Measurements from ENCODE around the gene TMEM190. TPM values are rescaled to one million over a fixed set of nuclear protein-coding genes. Genes with fewer than 3 reads are reported as not detected.
"Not testable (repeated sequence)": the region's sequence is repeated elsewhere in the genome, so short reads cannot be mapped to it uniquely, and the experiment has no call there.

The TMEM190 gene
- total RNA-seq (not detected), polyA plus RNA-seq (not detected)

- Histone ChIP-seq H3K9me3 (ENCODE audit: control insufficient read depth in 2 of 2, low read length in 2 of 2) (no peaks in the 10 kb centered on the region), H3K27ac (ENCODE audit: insufficient read depth, low read length, poor library complexity, severe bottlenecking) (no peak within 1 kb of the TSS), H3K36me3 (ENCODE audit: control insufficient read depth, insufficient read depth, low read length) (no peaks in the 10 kb centered on the region), H3K4me3 (ENCODE audit: low read depth, low read length) (no peak within 1 kb of the TSS), H3K27me3 (ENCODE audit: control insufficient read depth, insufficient read depth, low read length) (peaks cover 3% of the 10 kb centered on the region), H3K4me1 (ENCODE audit: control insufficient read depth, insufficient read depth, low read length, poor library complexity, severe bottlenecking) (no peaks in the 10 kb centered on the region)
- H3K4me1 Mint-ChIP-seq, result peaks cover 0 to 9% (median 5%) of the 10 kb centered on the region in 4 donors
- H3K27ac Mint-ChIP-seq, result peak within 1 kb of the TSS in 1 of 3 donors; percentile 76
- H3K9me3 Mint-ChIP-seq, result peaks cover 0 to 4% (median 0%) of the 10 kb centered on the region in 7 donors
- ATAC-seq (ENCODE audit: low read depth in 2 of 2) (no peak), DNase-seq (no peak)
- H3K4me3 Mint-ChIP-seq, result no peak within 1 kb of the TSS
- no peaks in the 10 kb centered on the region for H3K36me3 Mint-ChIP-seq
- H3K27me3 Mint-ChIP-seq, result peaks cover 26% of the 10 kb centered on the region
Observed at GRCh38 chr19:55376241-55376933, at the start of gene TMEM190. TSS of gene TMEM190 (plus strand) at chr19:55376826. CDS start at chr19:55376854, 28 bp downstream.

GRCh38 chr19:55328774-55329318 lies 47.8 kb upstream of the TMEM190 start:
- H3K9me3 ChIP-seq (ENCODE audit: control insufficient read depth in 2 of 2, low read length in 2 of 2); H3K27me3 ChIP-seq (ENCODE audit: control insufficient read depth, insufficient read depth, low read length); H3K4me1 ChIP-seq (ENCODE audit: control insufficient read depth, insufficient read depth, low read length, poor library complexity, severe bottlenecking); ATAC-seq (ENCODE audit: low read depth in 2 of 2); H3K4me3 Mint-ChIP-seq; H3K36me3 Mint-ChIP-seq; H3K4me3 ChIP-seq (ENCODE audit: low read depth, low read length); H3K27ac Mint-ChIP-seq; H3K9me3 Mint-ChIP-seq; H3K4me1 Mint-ChIP-seq; H3K27ac ChIP-seq (ENCODE audit: insufficient read depth, low read length, poor library complexity, severe bottlenecking); H3K36me3 ChIP-seq (ENCODE audit: control insufficient read depth, insufficient read depth, low read length); DNase-seq: not testable (repeated sequence)
- peaks cover 23% of the 10 kb centered on the region for H3K27me3 Mint-ChIP-seq

- not testable (repeated sequence) for H3K36me3 ChIP-seq (ENCODE audit: control insufficient read depth, insufficient read depth, low read length); H3K27ac Mint-ChIP-seq; H3K4me3 Mint-ChIP-seq; H3K27me3 ChIP-seq (ENCODE audit: control insufficient read depth, insufficient read depth, low read length); ATAC-seq (ENCODE audit: low read depth in 2 of 2); H3K4me3 ChIP-seq (ENCODE audit: low read depth, low read length); H3K9me3 ChIP-seq (ENCODE audit: control insufficient read depth in 2 of 2, low read length in 2 of 2); H3K9me3 Mint-ChIP-seq; H3K4me1 Mint-ChIP-seq; H3K27ac ChIP-seq (ENCODE audit: insufficient read depth, low read length, poor library complexity, severe bottlenecking); DNase-seq; H3K4me1 ChIP-seq (ENCODE audit: control insufficient read depth, insufficient read depth, low read length, poor library complexity, severe bottlenecking); H3K36me3 Mint-ChIP-seq
- H3K27me3 Mint-ChIP-seq, result peaks cover 26% of the 10 kb centered on the region
Observed at GRCh38 chr19:55329791-55330190, 46.8 kb upstream of the TMEM190 start.

DNA sequence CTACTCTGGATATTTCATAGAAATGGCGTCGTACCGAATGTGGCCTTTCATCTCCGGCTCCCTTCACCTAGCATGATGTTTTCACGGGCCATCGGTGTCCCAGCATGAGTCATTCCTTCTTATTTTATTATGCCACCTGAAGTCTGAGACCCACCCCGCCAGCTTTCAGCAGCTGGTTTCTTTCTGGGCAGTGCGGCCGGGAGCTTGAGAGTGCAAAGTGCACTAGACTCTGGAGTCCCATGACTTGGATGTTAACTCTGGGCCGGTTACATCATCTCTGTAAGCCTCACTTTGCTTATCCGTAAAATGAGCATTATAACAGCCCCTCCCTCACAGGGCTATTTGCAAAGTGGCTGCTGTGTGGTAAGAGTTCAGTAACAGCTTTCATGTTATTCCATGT lies 42.8 kb upstream of the TMEM190 start:
- Mint-ChIP-seq H3K36me3 (no peaks in the 10 kb centered on the region), H3K27me3 (peaks cover 41% of the 10 kb centered on the region), H3K27ac (no peak overlapping the region), H3K9me3 (peaks cover 0 to 1% (median 0%) of the 10 kb centered on the region in 7 donors), H3K4me3 (no peak overlapping the region), H3K4me1 (peaks cover 3 to 6% (median 5%) of the 10 kb centered on the region in 4 donors)
- ATAC-seq (ENCODE audit: low read depth in 2 of 2) (no peak), DNase-seq (no peak)
- Histone ChIP-seq H3K36me3 (ENCODE audit: control insufficient read depth, insufficient read depth, low read length) (no peaks in the 10 kb centered on the region), H3K4me1 (ENCODE audit: control insufficient read depth, insufficient read depth, low read length, poor library complexity, severe bottlenecking) (peaks cover 9% of the 10 kb centered on the region), H3K4me3 (ENCODE audit: low read depth, low read length) (no peak overlapping the region), H3K27me3 (ENCODE audit: control insufficient read depth, insufficient read depth, low read length) (no peaks in the 10 kb centered on the region), H3K9me3 (ENCODE audit: control insufficient read depth in 2 of 2, low read length in 2 of 2) (no peaks in the 10 kb centered on the region), H3K27ac (ENCODE audit: insufficient read depth, low read length, poor library complexity, severe bottlenecking) (no peak overlapping the region)

GRCh38 chr19:55336101-55336500 lies 40.5 kb upstream of the TMEM190 start:
- Mint-ChIP-seq H3K27me3 (peaks cover 43% of the 10 kb centered on the region), H3K4me1 (peaks cover 3 to 22% (median 11%) of the 10 kb centered on the region in 4 donors), H3K27ac (no peak overlapping the region), H3K36me3 (no peaks in the 10 kb centered on the region), H3K9me3 (peaks cover 0 to 1% (median 0%) of the 10 kb centered on the region in 7 donors), H3K4me3 (no peak overlapping the region)
- peaks cover 23% of the 10 kb centered on the region for H3K4me1 ChIP-seq (ENCODE audit: control insufficient read depth, insufficient read depth, low read length, poor library complexity, severe bottlenecking)
- no peak for ATAC-seq (ENCODE audit: low read depth in 2 of 2)
- H3K9me3 ChIP-seq (ENCODE audit: control insufficient read depth in 2 of 2, low read length in 2 of 2), result no peaks in the 10 kb centered on the region
- DNase-seq, result no peak
- H3K27ac ChIP-seq (ENCODE audit: insufficient read depth, low read length, poor library complexity, severe bottlenecking), result no peak overlapping the region
- H3K36me3 ChIP-seq (ENCODE audit: control insufficient read depth, insufficient read depth, low read length), result no peaks in the 10 kb centered on the region
- H3K27me3 ChIP-seq (ENCODE audit: control insufficient read depth, insufficient read depth, low read length), result no peaks in the 10 kb centered on the region
- no peak overlapping the region for H3K4me3 ChIP-seq (ENCODE audit: low read depth, low read length)

GRCh38 chr19:55339105-55339888 lies 37.3 kb upstream of the TMEM190 start, which contains the start of gene KMT5C:
TSS of gene KMT5C (plus strand) at chr19:55339876. CDS start at chr19:55341937, 2,061 bp downstream.
- Histone ChIP-seq H3K9me3 (ENCODE audit: control insufficient read depth in 2 of 2, low read length in 2 of 2) (no peaks in the 10 kb centered on the region), H3K27ac (ENCODE audit: insufficient read depth, low read length, poor library complexity, severe bottlenecking) (peak within 1 kb of the TSS; percentile 99), H3K36me3 (ENCODE audit: control insufficient read depth, insufficient read depth, low read length) (no peaks in the 10 kb centered on the region), H3K27me3 (ENCODE audit: control insufficient read depth, insufficient read depth, low read length) (no peaks in the 10 kb centered on the region), H3K4me1 (ENCODE audit: control insufficient read depth, insufficient read depth, low read length, poor library complexity, severe bottlenecking) (peaks cover 27% of the 10 kb centered on the region), H3K4me3 (ENCODE audit: low read depth, low read length) (peak within 1 kb of the TSS; percentile 84)
- Mint-ChIP-seq H3K4me3 (peak within 1 kb of the TSS; percentile 89 to 99 (median 96)), H3K27me3 (peaks cover 31% of the 10 kb centered on the region), H3K4me1 (peaks cover 5 to 28% (median 14%) of the 10 kb centered on the region in 4 donors), H3K36me3 (peaks cover 3% of the 10 kb centered on the region), H3K9me3 (peaks cover 0 to 1% (median 0%) of the 10 kb centered on the region in 7 donors), H3K27ac (peak within 1 kb of the TSS; percentile 94 to 100 (median 99))
- peak; percentile 100 for DNase-seq
- ATAC-seq (ENCODE audit: low read depth in 2 of 2), result peak; percentile 82 to 85

GRCh38 chr19:55339889-55340783 lies 36.5 kb upstream of the TMEM190 start:
- no peak for DNase-seq
- peak overlapping the region; percentile 94 to 100 (median 99) for H3K27ac Mint-ChIP-seq

More at GRCh38 chr19:55339889-55340783, 36.5 kb upstream of the TMEM190 start:
- no peaks in the 10 kb centered on the region for H3K36me3 ChIP-seq (ENCODE audit: control insufficient read depth, insufficient read depth, low read length)
- Mint-ChIP-seq H3K9me3 (peaks cover 0 to 1% (median 0%) of the 10 kb centered on the region in 7 donors), H3K36me3 (peaks cover 7% of the 10 kb centered on the region), H3K27me3 (peaks cover 36% of the 10 kb centered on the region), H3K4me3 (peak overlapping the region; percentile 89 to 99 (median 96)), H3K4me1 (peaks cover 5 to 28% (median 14%) of the 10 kb centered on the region in 4 donors)
- H3K4me3 ChIP-seq (ENCODE audit: low read depth, low read length), result peak overlapping the region; percentile 53
- no peak for ATAC-seq (ENCODE audit: low read depth in 2 of 2)
- peak overlapping the region; percentile 89 for H3K27ac ChIP-seq (ENCODE audit: insufficient read depth, low read length, poor library complexity, severe bottlenecking)
- H3K9me3 ChIP-seq (ENCODE audit: control insufficient read depth in 2 of 2, low read length in 2 of 2), result no peaks in the 10 kb centered on the region
- peaks cover 27% of the 10 kb centered on the region for H3K4me1 ChIP-seq (ENCODE audit: control insufficient read depth, insufficient read depth, low read length, poor library complexity, severe bottlenecking)
- no peaks in the 10 kb centered on the region for H3K27me3 ChIP-seq (ENCODE audit: control insufficient read depth, insufficient read depth, low read length)

All from CD4-positive, CD25-positive, alpha-beta regulatory T cell (primary cell).